ENCODE results near the gene EFCC1. TPM values are rescaled to one million over a fixed set of nuclear protein-coding genes. Genes with fewer than 3 reads are reported as not detected.

The EFCC1 gene
- total RNA-seq, 1 donor from 2014 or later, result not detected

DNA sequence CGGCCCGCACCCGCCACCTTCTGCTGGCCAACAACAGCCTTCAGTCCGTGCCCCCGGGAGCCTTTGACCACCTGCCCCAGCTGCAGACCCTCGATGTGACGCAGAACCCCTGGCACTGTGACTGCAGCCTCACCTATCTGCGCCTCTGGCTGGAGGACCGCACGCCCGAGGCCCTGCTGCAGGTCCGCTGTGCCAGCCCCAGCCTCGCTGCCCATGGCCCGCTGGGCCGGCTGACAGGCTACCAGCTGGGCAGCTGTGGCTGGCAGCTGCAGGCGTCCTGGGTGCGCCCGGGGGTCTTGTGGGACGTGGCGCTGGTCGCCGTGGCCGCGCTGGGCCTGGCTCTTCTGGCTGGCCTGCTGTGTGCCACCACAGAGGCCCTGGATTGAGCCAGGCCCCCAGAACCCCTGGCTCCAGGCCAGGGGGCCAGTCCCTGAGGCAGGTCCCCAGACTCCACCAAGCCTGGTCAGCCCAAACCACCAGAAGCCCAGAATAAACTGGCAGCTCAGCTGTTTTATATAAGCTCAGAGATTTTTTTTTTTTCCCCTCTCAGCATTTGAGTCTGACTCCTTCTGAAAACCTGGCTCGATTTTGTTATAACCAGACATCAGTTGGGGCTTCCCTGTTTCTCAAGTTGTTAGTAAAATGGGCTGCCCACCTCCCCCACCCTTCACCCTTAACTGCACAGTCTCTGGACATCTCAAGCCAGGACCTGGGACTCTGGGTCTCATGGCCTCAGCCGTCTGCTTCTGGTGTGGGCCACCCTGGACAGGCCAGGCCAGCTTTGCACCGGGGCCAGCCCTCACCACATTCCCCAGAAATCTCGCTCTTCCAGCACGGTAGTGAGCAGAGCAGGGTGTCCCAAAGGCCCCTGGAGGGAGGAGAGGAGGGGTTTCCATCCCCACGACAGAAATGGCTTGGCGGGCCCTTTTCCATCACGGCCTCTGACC lies 61.1 kb downstream of the EFCC1 start:
- Mint-ChIP-seq H3K4me3 (ENCODE audit: unreplicated experiment) (no peak overlapping the region), H3K9me3 (ENCODE audit: unreplicated experiment) (peaks cover 2% of the 10 kb centered on the region), H3K36me3 (ENCODE audit: unreplicated experiment) (no peaks in the 10 kb centered on the region), H3K27ac (ENCODE audit: unreplicated experiment) (no peak overlapping the region), H3K4me1 (ENCODE audit: low read depth, unreplicated experiment) (peaks cover 10% of the 10 kb centered on the region), H3K27me3 (ENCODE audit: unreplicated experiment) (peaks cover 7% of the 10 kb centered on the region)
- no peak for DNase-seq
- TF ChIP-seq, protein P1, sequence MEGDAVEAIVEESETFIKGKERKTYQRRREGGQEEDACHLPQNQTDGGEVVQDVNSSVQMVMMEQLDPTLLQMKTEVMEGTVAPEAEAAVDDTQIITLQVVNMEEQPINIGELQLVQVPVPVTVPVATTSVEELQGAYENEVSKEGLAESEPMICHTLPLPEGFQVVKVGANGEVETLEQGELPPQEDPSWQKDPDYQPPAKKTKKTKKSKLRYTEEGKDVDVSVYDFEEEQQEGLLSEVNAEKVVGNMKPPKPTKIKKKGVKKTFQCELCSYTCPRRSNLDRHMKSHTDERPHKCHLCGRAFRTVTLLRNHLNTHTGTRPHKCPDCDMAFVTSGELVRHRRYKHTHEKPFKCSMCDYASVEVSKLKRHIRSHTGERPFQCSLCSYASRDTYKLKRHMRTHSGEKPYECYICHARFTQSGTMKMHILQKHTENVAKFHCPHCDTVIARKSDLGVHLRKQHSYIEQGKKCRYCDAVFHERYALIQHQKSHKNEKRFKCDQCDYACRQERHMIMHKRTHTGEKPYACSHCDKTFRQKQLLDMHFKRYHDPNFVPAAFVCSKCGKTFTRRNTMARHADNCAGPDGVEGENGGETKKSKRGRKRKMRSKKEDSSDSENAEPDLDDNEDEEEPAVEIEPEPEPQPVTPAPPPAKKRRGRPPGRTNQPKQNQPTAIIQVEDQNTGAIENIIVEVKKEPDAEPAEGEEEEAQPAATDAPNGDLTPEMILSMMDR (IDR thresholded peaks at IDR 0.05; ENCODE audit: partially characterized antibody, unreplicated experiment), result no peak

DNA sequence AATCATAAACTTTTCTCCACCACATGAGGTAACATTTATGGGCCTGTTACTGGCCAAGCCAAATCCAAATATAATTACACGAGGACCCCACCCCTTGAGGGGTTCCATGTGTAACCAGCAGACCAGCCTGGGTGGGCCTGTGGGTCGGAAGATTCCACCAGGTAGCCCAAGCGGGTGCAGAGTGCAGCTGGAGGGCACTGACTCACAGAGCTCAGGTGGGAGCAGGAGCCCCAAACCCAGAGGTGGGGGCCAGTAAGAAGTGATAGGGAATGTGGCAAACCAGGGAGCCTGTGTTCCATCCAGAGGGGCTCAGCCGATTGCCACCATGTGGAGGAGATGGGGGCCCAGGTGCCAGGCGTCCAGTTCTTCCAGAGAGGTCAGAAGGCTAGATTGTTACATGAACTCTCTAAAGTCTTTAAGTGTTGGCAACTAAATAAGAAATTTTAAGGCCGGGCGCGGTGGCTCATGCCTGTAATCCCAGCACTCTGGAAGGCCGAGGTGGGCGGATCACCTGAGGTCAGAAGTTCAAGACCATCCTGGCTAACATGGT lies 62.1 kb downstream of the EFCC1 start:
- Mint-ChIP-seq H3K4me3 (ENCODE audit: unreplicated experiment) (no peak overlapping the region), H3K9me3 (ENCODE audit: unreplicated experiment) (peaks cover 2% of the 10 kb centered on the region), H3K36me3 (ENCODE audit: unreplicated experiment) (no peaks in the 10 kb centered on the region), H3K27me3 (ENCODE audit: unreplicated experiment) (peaks cover 5% of the 10 kb centered on the region), H3K27ac (ENCODE audit: unreplicated experiment) (no peak overlapping the region), H3K4me1 (ENCODE audit: low read depth, unreplicated experiment) (peaks cover 10% of the 10 kb centered on the region)
- TF ChIP-seq, protein P1 (IDR thresholded peaks at IDR 0.05; ENCODE audit: partially characterized antibody, unreplicated experiment), result no peak
- DNase-seq, result no peak

DNA sequence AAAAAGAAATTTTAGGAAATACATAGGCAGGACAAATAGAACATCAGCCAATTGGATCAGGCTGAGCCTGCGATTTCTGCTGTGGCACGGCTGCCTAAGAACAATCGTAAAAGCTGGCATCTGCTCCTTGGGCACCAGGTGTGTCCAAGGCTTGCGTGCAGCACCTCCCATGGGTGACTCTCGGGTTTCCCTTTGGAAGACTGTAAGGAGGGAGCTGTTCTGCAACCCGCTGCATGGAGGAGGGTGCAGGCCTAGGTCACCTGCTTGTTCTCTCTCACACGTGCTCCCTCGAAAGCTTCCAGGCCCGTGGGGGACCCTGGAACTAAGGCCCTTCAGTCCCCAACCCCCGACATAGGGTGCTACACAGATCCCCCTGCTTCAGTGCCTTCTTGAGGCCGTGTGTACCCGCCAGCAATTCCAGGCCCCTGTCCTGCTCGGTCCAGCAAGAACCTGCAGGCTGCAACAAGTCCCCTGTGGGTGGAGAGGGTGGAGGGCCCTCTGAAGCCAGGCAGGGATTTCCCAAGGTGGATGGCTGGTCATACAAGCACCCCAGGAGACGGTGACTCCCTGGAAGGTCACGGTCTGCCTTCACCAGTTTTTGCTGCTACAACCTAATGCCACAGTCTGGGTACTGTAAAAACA lies 62.9 kb downstream of the EFCC1 start:
- TF ChIP-seq, protein P1 (IDR thresholded peaks at IDR 0.05; ENCODE audit: partially characterized antibody, unreplicated experiment), result no peak
- Mint-ChIP-seq H3K4me3 (ENCODE audit: unreplicated experiment) (no peak overlapping the region), H3K27ac (ENCODE audit: unreplicated experiment) (no peak overlapping the region), H3K27me3 (ENCODE audit: unreplicated experiment) (peaks cover 5% of the 10 kb centered on the region), H3K9me3 (ENCODE audit: unreplicated experiment) (no peaks in the 10 kb centered on the region), H3K4me1 (ENCODE audit: low read depth, unreplicated experiment) (peaks cover 7% of the 10 kb centered on the region), H3K36me3 (ENCODE audit: unreplicated experiment) (no peaks in the 10 kb centered on the region)
- no peak for DNase-seq

DNA sequence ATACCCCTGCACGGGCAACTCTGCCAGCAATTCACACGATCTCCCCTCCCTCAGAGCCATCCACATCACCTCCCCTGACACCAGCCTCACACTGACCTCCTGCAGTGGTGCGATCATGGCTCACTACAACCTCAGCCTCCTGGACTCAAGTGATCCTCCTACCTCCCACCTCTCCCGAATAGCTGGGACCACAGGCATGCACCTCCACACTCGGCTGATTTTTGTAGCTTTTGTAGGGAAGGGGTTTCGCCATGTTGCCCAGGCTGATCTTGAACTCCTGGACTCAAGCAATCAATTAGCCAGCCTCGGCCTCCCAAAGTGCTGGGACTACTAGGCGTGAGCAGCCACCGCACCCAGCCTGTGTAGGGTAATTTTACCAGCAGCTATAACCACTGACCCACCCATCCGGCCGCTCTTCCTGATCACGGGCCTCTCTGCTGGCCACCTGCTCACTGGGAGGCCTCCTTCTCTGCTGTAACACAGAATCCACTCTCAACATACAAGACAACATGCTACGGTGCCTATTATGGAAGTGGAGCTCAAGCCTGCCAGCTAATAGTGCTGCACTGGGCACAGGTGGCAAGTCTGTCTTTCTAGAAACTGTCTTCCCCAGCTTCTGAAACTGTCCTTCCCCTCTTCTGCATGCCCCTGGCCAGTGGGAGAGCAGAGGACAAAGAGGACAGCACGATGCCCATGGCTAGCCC lies 64.1 kb downstream of the EFCC1 start:
- no peak for DNase-seq
- Mint-ChIP-seq H3K4me3 (ENCODE audit: unreplicated experiment) (no peak overlapping the region), H3K4me1 (ENCODE audit: low read depth, unreplicated experiment) (peaks cover 5% of the 10 kb centered on the region), H3K27me3 (ENCODE audit: unreplicated experiment) (peaks cover 8% of the 10 kb centered on the region), H3K36me3 (ENCODE audit: unreplicated experiment) (no peaks in the 10 kb centered on the region), H3K27ac (ENCODE audit: unreplicated experiment) (no peak overlapping the region), H3K9me3 (ENCODE audit: unreplicated experiment) (no peaks in the 10 kb centered on the region)
- TF ChIP-seq, protein P1 (IDR thresholded peaks at IDR 0.05; ENCODE audit: partially characterized antibody, unreplicated experiment), result no peak

All from glutamatergic neuron (in vitro differentiated cells).